HEK293 (cell line): ENCODE measurements around the gene TBC1D16.
"Not testable (repeated sequence)": the region's sequence is repeated elsewhere in the genome, so short reads cannot be mapped to it uniquely, and the experiment has no call there.

ENCODE experiments used
- CTCF ChIA-PET: fragments of 350-600 bp; formaldehyde crosslinking; extraction: SDS; loops from one replicate; lab custom pipeline; 2021; ENCODE audit warnings: antibody characterized with exemption; lab: Yijun Ruan, JAX
- POLR2A ChIA-PET: fragments of 300-600 bp; formaldehyde crosslinking; extraction: SDS; loops from one replicate; lab custom pipeline; 2020; ENCODE audit warnings: antibody characterized with exemption, inconsistent platforms; lab: Yijun Ruan, JAX
- H3K27ac ChIP-seq: fragments of 200-500 bp; sonication (Bioruptor generic); 2 replicates; pipeline ENCODE4 v1.5.1; 2014; ENCODE audit warnings: low read depth, low read length, control low read depth, inconsistent platforms; ENCODE audit errors: extremely low read depth
- H3K36me3 ChIP-seq, 2 experiments: fragments of 200-500 bp in 1 of 2; sonication (Bioruptor generic) in 1 of 2; 1 replicate in 1 of 2; 2 replicates in 1 of 2; pipeline ENCODE4 v1.5.1; 2014 to 2017; ENCODE audit warnings: inconsistent platforms in 2 of 2, low read length in 2 of 2; ENCODE audit not compliant: control insufficient read depth in 2 of 2, insufficient read depth in 1 of 2
- H3K4me1 ChIP-seq: fragments of 200-500 bp; sonication (Bioruptor generic); 2 replicates; pipeline ENCODE4 v1.5.1; 2014; ENCODE audit warnings: mild to moderate bottlenecking, low read length, inconsistent platforms; ENCODE audit not compliant: control insufficient read depth, insufficient read depth
- H3K4me3 ChIP-seq: 2 replicates; pipeline ENCODE4 v1.5.1; 2011; ENCODE audit warnings: low read depth, mild to moderate bottlenecking, control low read depth, low read length, moderate library complexity
- H3K9me3 ChIP-seq: fragments of 200-500 bp; sonication (Bioruptor generic); 2 replicates; pipeline ENCODE4 v1.5.1; 2014; ENCODE audit warnings: low read depth, low read length, inconsistent platforms; ENCODE audit not compliant: control insufficient read depth, insufficient read depth
- GLI2 ChIP-seq: fragments of 450-650 bp; formaldehyde crosslinking; IDR thresholded peaks from 2 replicates; pipeline ENCODE4; 2017; ENCODE audit warnings: missing biosample characterization, missing genetic modification characterization, low read depth, borderline replicate concordance
- HOXD13 ChIP-seq: sonication (generic); formaldehyde crosslinking; IDR thresholded peaks from 2 replicates; pipeline ENCODE4 v1.8.0; 2022; ENCODE audit warnings: missing genetic modification reagents, borderline replicate concordance
- KLF10 ChIP-seq: fragments of 450-650 bp; IDR thresholded peaks from 2 replicates; pipeline ENCODE4 v1.5.1; 2018; ENCODE audit warnings: missing biosample characterization, mild to moderate bottlenecking, missing genetic modification characterization
- RBAK ChIP-seq: fragments of 450-650 bp; formaldehyde crosslinking; IDR thresholded peaks from 2 replicates; pipeline ENCODE4 v1.5.1; 2016; ENCODE audit warnings: missing biosample characterization, missing genetic modification characterization
- SCRT2 ChIP-seq: fragments of 450-650 bp; formaldehyde crosslinking; IDR thresholded peaks from 2 replicates; pipeline ENCODE4 v1.5.1; 2016; ENCODE audit warnings: missing biosample characterization, missing genetic modification characterization
- SP2 ChIP-seq: fragments of 450-650 bp; formaldehyde crosslinking; IDR thresholded peaks from 2 replicates; pipeline ENCODE4 v1.5.1; 2016; ENCODE audit warnings: missing biosample characterization, missing genetic modification characterization
- SP7 ChIP-seq: fragments of 450-650 bp; formaldehyde crosslinking; IDR thresholded peaks from 2 replicates; pipeline ENCODE4 v1.5.1; 2016; ENCODE audit warnings: missing biosample characterization, missing genetic modification characterization
- TRIM28 ChIP-seq: IDR thresholded peaks from 2 replicates; pipeline ENCODE4 v1.6.1; 2011; ENCODE audit warnings: low read length, control low read depth, borderline replicate concordance
- ZBTB17 ChIP-seq: fragments of 450-650 bp; formaldehyde crosslinking; IDR thresholded peaks from 2 replicates; pipeline ENCODE4 v1.5.1; 2016; ENCODE audit warnings: missing biosample characterization, missing genetic modification characterization
- ZBTB48 ChIP-seq: fragments of 450-650 bp; formaldehyde crosslinking; IDR thresholded peaks from 2 replicates; pipeline ENCODE4 v1.5.1; 2016; ENCODE audit warnings: missing biosample characterization, missing genetic modification characterization
- ZNF132 ChIP-seq: fragments of 450-650 bp; formaldehyde crosslinking; IDR thresholded peaks from 2 replicates; pipeline ENCODE4 v1.5.1; 2017; ENCODE audit warnings: missing biosample characterization, missing genetic modification characterization, borderline replicate concordance
- ZNF138 ChIP-seq: fragments of 450-650 bp; formaldehyde crosslinking; IDR thresholded peaks from 2 replicates; pipeline ENCODE4 v1.5.1; 2016; ENCODE audit warnings: missing biosample characterization, missing genetic modification characterization, borderline replicate concordance
- ZNF274 ChIP-seq, 2 experiments: fragments of 200-500 bp in 1 of 2; fragments of 450-650 bp in 1 of 2; sonication (Bioruptor generic) in 1 of 2; formaldehyde crosslinking in 1 of 2; IDR thresholded peaks; 2 replicates each; pipeline versions ENCODE4 v1.5.1 to v1.6.1; 2014 to 2016; ENCODE audit warnings: borderline replicate concordance in 1 of 2, inconsistent platforms in 1 of 2, low read length in 1 of 2, missing biosample characterization in 1 of 2, missing genetic modification characterization in 1 of 2
- ZNF341 ChIP-seq: fragments of 450-650 bp; formaldehyde crosslinking; IDR thresholded peaks from 2 replicates; pipeline ENCODE4; 2016; ENCODE audit warnings: low read depth, missing biosample characterization, missing genetic modification characterization
- ZNF350 ChIP-seq: fragments of 450-650 bp; formaldehyde crosslinking; IDR thresholded peaks from 2 replicates; pipeline ENCODE4 v1.5.0; 2017; ENCODE audit warnings: missing biosample characterization, mild to moderate bottlenecking, missing genetic modification characterization
- ZNF366 ChIP-seq: fragments of 450-650 bp; formaldehyde crosslinking; conservative IDR thresholded peaks from 2 replicates; pipeline ENCODE4 v1.5.1; 2016; ENCODE audit warnings: missing biosample characterization, missing genetic modification characterization
- ZNF510 ChIP-seq: fragments of 450-650 bp; formaldehyde crosslinking; IDR thresholded peaks from 2 replicates; pipeline ENCODE4 v1.5.1; 2018; ENCODE audit warnings: mild to moderate bottlenecking, missing genetic modification characterization, missing biosample characterization; ENCODE audit not compliant: insufficient replicate concordance
- ZNF549 ChIP-seq: fragments of 450-650 bp; IDR thresholded peaks from 2 replicates; pipeline ENCODE4 v1.5.1; 2018; ENCODE audit warnings: missing biosample characterization, missing genetic modification characterization, mild to moderate bottlenecking, inconsistent platforms, moderate library complexity
- ZNF621 ChIP-seq: fragments of 450-650 bp; formaldehyde crosslinking; IDR thresholded peaks from 2 replicates; pipeline ENCODE4 v1.5.1; 2017; ENCODE audit warnings: missing biosample characterization, missing genetic modification characterization
- ZNF626 ChIP-seq: fragments of 450-650 bp; sonication (Bioruptor Pico); formaldehyde crosslinking; IDR thresholded peaks from 2 replicates; pipeline ENCODE4 v1.5.1; 2018; ENCODE audit warnings: missing biosample characterization, missing genetic modification characterization, inconsistent platforms
- ZNF677 ChIP-seq: fragments of 450-650 bp; IDR thresholded peaks from 2 replicates; pipeline ENCODE4 v1.5.0; 2018; ENCODE audit warnings: missing biosample characterization, mild to moderate bottlenecking, missing genetic modification characterization, moderate library complexity
- ZXDB ChIP-seq: fragments of 450-650 bp; formaldehyde crosslinking; IDR thresholded peaks from 2 replicates; pipeline ENCODE4 v1.5.1; 2016; ENCODE audit warnings: missing biosample characterization, missing genetic modification characterization
- TF ChIP-seq, protein P1 (sequence below): fragments of 450-650 bp; formaldehyde crosslinking; IDR thresholded peaks from 2 replicates; pipeline ENCODE4; 2016; ENCODE audit warnings: missing biosample characterization, missing genetic modification characterization
- TF ChIP-seq, protein P2 (sequence below): fragments of 450-650 bp; formaldehyde crosslinking; IDR thresholded peaks from 2 replicates; pipeline ENCODE4 v1.5.1; 2016; ENCODE audit warnings: missing biosample characterization, missing genetic modification characterization, borderline replicate concordance
- TF ChIP-seq, protein P3 (sequence below): fragments of 450-650 bp; formaldehyde crosslinking; IDR thresholded peaks from 2 replicates; pipeline ENCODE4 v1.5.1; 2016; ENCODE audit warnings: missing biosample characterization, missing genetic modification characterization

Gene TBC1D16

DNA sequence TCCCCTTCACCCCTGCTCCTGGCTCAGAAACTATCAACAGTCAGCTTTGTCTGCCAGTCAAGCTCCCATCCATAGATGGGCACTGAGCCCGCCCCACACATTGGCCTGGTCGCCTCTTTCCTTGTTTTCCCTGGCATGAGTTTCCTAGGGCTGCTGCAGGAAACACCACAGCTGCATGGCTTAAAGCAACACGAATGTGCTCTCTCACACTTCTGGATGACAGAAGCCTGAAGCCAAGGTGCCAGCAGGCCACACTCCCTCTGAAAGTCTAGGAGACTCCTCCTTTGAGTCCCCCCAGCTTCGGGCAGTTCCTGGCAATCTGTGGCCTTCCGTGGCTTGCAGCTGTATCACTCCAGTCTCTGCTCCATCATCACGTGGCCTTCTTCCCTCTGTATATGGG is 69.9 kb downstream of the TBC1D16 start (continued):
- TF ChIP-seq KLF10 (tag by site-specific recombination) (no peak), ZNF621 (no peak), ZNF341 (tag by site-specific recombination) (no peak), HOXD13 (CRISPR knock-in tag) (no peak), SP7 (no peak)

DNA sequence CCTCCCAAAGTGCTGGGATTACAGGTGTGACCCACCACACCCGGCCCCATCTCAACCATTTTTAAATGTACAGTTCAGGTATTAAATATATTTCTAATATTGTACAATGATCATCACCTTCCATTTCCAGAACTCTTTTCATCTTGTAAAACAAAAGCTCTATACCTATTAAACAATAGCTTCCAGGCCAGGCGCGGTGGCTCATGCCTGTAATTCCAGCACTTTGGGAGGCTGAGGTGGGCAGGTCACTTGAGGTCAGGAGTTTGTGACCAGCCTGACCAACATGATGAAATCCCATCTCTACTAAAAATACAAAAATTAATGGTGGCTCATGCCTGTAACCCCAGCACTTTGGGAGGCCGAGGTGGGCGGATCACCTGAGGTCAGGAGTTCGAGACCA is 73.2 kb downstream of the TBC1D16 start:
- H3K4me1 ChIP-seq, H3K4me3 ChIP-seq, H3K9me3 ChIP-seq, H3K27ac ChIP-seq, H3K36me3 ChIP-seq, POLR2A ChIA-PET: not testable (repeated sequence)
- CTCF ChIA-PET, result interaction anchor here (1.0 to 1.7 kb wide), 2 partner anchors 8 to 221 kb away, joined by 3 to 5 read pairs; no protein-coding TSS in a partner anchor

DNA sequence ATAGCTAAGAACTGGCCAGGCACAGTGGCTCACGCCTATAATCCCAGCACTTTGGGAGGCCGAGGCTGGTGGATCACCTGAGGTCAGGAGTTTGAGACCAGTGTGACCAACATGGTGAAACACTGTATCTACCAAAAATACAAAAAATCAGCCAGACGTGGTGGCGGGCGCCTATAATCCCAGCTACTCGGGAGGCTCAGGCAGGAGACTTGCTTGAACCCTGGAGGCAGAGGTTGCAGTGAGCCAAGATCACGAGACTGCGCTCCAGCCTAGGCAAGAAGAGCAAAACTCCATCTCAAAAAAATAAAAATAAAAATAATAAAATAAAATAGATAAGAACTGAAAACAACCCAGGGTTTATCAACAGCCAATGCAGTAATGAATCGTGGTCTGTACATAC is 74.1 kb downstream of the TBC1D16 start:
- POLR2A ChIA-PET, H3K4me1 ChIP-seq: not testable (repeated sequence)

DNA sequence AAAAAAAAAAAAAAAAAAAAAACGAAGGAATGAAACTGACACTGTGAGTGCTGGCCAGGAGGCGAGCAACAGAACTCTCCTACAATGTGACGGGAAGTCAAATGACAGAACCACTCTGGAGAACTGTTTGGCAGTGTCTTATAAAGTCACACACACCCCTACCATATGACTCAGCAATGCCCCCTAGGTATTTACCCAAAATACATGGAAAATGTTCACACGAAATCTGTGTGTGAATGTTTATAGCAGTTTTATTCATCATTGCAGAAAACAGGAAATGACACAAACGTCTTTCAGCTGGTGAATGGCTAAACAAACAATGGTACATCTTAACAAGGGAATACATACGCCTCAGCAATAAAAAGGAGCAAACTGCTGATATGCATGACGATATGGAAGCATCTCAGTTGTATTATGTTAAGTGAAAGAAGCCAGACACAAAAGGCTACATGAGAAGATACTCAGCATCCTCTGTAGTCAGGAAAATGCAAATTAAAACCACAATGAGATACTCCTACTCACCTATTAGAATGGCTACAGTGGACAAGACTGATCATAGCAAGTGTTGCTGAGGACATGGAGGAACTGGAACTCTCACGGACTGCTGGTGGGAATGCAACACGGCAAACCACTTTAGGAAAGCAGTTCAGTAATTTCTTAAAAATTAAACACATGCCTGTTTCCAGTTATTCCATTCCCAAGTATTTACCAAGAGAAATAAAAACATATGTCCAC is 74.7 kb downstream of the TBC1D16 start:
- CTCF ChIA-PET, result interaction anchor here (0.6 to 1.7 kb wide), 3 partner anchors 9 to 191 kb away, joined by 3 to 5 read pairs (median 3); no protein-coding TSS in a partner anchor
- Histone ChIP-seq H3K36me3 (no peaks in the 10 kb centered on the region; a peak in 1 of 3 replicates), H3K27ac (no peak overlapping the region), H3K4me3 (no peak overlapping the region), H3K4me1 (no peaks in the 10 kb centered on the region), H3K9me3 (no peaks in the 10 kb centered on the region)
- POLR2A ChIA-PET, result interaction anchor here (0.6 kb wide), 2 partner anchors 48 to 181 kb away, joined by 3 to 4 read pairs; no protein-coding TSS in a partner anchor
- TF ChIP-seq ZNF366 (no peak), ZNF626 (tag by site-specific recombination) (no peak), RBAK (tag by site-specific recombination) (no peak), TRIM28 (peak; percentile 92), ZNF510 (tag by site-specific recombination) (no peak), ZNF138 (no peak), ZNF350 (tag by site-specific recombination) (0 out of 2 replicates have a peak, but pooled peaks have one; percentile 24), ZXDB (no peak), GLI2 (tag by site-specific recombination) (no peak), SCRT2 (tag by site-specific recombination) (no peak), SP2 (tag by site-specific recombination) (no peak), ZBTB17 (tag by site-specific recombination) (no peak), ZNF549 (no peak), ZBTB48 (tag by site-specific recombination) (no peak), ZNF132 (no peak), ZNF274 (IDR thresholded peaks at IDR 0.05; ENCODE audit: low read length) (no peak), ZNF274 (tag by site-specific recombination; IDR thresholded peaks at IDR 0.05; ENCODE audit: borderline replicate concordance) (no peak), ZNF677 (no peak)
- TF ChIP-seq, protein P1, sequence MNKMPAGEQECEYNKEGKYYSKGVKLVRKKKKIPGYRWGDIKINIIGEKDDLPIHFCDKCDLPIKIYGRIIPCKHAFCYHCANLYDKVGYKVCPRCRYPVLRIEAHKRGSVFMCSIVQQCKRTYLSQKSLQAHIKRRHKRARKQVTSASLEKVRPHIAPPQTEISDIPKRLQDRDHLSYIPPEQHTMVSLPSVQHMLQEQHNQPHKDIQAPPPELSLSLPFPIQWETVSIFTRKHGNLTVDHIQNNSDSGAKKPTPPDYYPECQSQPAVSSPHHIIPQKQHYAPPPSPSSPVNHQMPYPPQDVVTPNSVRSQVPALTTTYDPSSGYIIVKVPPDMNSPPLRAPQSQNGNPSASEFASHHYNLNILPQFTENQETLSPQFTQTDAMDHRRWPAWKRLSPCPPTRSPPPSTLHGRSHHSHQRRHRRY (tag by site-specific recombination), result no peak
- TF ChIP-seq, protein P2, sequence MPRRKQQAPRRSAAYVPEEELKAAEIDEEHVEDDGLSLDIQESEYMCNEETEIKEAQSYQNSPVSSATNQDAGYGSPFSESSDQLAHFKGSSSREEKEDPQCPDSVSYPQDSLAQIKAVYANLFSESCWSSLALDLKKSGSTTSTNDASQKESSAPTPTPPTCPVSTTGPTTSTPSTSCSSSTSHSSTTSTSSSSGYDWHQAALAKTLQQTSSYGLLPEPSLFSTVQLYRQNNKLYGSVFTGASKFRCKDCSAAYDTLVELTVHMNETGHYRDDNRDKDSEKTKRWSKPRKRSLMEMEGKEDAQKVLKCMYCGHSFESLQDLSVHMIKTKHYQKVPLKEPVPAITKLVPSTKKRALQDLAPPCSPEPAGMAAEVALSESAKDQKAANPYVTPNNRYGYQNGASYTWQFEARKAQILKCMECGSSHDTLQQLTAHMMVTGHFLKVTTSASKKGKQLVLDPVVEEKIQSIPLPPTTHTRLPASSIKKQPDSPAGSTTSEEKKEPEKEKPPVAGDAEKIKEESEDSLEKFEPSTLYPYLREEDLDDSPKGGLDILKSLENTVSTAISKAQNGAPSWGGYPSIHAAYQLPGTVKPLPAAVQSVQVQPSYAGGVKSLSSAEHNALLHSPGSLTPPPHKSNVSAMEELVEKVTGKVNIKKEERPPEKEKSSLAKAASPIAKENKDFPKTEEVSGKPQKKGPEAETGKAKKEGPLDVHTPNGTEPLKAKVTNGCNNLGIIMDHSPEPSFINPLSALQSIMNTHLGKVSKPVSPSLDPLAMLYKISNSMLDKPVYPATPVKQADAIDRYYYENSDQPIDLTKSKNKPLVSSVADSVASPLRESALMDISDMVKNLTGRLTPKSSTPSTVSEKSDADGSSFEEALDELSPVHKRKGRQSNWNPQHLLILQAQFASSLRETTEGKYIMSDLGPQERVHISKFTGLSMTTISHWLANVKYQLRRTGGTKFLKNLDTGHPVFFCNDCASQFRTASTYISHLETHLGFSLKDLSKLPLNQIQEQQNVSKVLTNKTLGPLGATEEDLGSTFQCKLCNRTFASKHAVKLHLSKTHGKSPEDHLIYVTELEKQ (tag by site-specific recombination), result no peak
- TF ChIP-seq, protein P3, sequence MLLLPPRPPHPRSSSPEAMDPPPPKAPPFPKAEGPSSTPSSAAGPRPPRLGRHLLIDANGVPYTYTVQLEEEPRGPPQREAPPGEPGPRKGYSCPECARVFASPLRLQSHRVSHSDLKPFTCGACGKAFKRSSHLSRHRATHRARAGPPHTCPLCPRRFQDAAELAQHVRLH (tag by site-specific recombination), result no peak

More for the DNA sequence above, 74.1 kb downstream of the TBC1D16 start:
- CTCF ChIA-PET, result interaction anchor here (0.6 to 1.7 kb wide), 2 partner anchors 9 to 190 kb away, joined by 3 to 5 read pairs; no protein-coding TSS in a partner anchor
- not testable (repeated sequence) for H3K36me3 ChIP-seq, H3K4me3 ChIP-seq, H3K27ac ChIP-seq, H3K9me3 ChIP-seq
